ENCODE data around the gene DPP7. TPM values are rescaled to one million over a fixed set of nuclear protein-coding genes. Genes with fewer than 3 reads are reported as not detected.

Gene DPP7
- total and polyA plus RNA-seq, 2 of the 4 experiments (the other 2 are of a cell fraction) = 14.9 to 76.4 TPM

DNA sequence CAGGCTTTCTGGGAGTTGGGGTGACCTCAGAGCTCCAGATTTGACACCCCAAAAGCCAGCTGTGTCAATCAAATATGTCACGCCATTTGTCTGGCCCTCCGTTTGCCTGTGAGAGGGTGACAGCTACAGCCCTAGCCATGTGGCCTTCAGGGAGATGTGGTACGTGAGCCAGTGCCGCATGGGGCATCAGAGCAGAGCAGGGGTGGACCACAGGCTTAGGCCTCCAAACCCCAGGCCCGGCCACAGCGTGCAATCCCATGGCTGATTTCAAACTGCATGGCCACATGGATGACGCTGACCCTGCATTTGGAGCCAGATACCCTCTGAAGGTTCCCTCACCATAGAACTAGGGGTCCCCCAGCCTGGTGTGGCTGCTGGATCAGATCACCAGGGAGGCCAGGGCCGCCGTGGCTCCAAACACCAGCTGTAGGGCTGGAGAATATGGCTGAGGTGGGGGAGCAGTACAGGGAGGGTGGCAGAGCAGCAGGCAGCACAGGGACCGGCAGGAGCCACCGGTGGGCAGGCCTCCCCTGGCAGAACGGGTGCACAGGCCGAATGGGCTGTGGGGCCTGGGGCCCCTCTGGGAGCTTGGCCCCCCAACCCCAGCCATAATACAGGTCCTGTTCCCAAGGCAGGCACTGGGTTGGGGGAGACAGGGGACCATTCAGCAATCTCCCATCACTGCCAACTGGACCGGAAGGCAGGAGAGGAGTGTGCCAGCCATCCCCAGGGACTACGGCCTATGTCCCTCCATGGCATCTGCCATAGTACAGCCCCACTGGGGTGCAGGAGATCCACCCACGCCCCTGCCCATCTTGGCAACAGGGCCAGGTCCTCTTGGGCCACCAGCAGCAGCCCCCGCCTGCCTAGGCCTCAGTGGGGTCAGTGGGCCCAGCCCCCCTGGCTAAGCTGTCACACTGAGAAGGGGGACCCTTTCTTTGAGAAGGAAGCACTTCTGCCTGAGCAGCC is 45.7 kb downstream of the DPP7 start:
- no peak overlapping the region for H3K4me2 ChIP-seq (ENCODE audit: low read depth, low read length)
- H3K36me3 ChIP-seq (ENCODE audit: control insufficient read depth, insufficient read depth, low read length) = no peaks in the 10 kb centered on the region
- no peak overlapping the region for H2BK120ac ChIP-seq (ENCODE audit: low read depth, low read length)
- H3K4me3 ChIP-seq (ENCODE audit: insufficient read depth, low read depth, low read length) = no peak overlapping the region
- no peak overlapping the region for H3K27ac ChIP-seq (ENCODE audit: insufficient read depth, low read length)
- peak overlapping the region; percentile 9 for H2AK9ac ChIP-seq (replicated peaks; ENCODE audit: low read depth, low read length, poor library complexity)
- no peak overlapping the region for H4K5ac ChIP-seq (ENCODE audit: low read depth, low read length)
- H2BK5ac ChIP-seq (ENCODE audit: low read depth, low read length, poor library complexity, severe bottlenecking) = no peak overlapping the region
- no peak overlapping the region for H2AK5ac ChIP-seq (ENCODE audit: low read depth, low read length)
- no peak overlapping the region for H4K91ac ChIP-seq (ENCODE audit: insufficient read depth, low read depth, low read length)
- H4K20me1 ChIP-seq (ENCODE audit: insufficient read depth, low read length) = no peaks in the 10 kb centered on the region
- DNase-seq = no peak
- intact Hi-C loops (cut with micrococcal nuclease) = no loop called here
- dilution Hi-C loops (cut with HindIII; ENCODE audit: low sequenced_read_pairs, unreplicated experiment) = no loop called here
- BruUV-seq (replicated peaks) = no TSS peak
- H3K9me3 ChIP-seq (ENCODE audit: control insufficient read depth, insufficient read depth, low read length) = no peaks in the 10 kb centered on the region
- no peaks in the 10 kb centered on the region; the same call in 1 of the 2 replicates for H3K27me3 ChIP-seq (ENCODE audit: control insufficient read depth, insufficient read depth, low read length)
- no peak overlapping the region for H3K18ac ChIP-seq (ENCODE audit: low read depth, low read length)
- peaks cover 2 to 11% of the 10 kb centered on the region in 2 experiments for H3K79me1 ChIP-seq (ENCODE audit: low read depth in 1 of 2, low read length in 2 of 2)
- H3K4ac ChIP-seq (ENCODE audit: low read depth, low read length) = no peak overlapping the region
- peaks cover 3% of the 10 kb centered on the region; the same call in 1 of the 2 replicates for H3K4me1 ChIP-seq (ENCODE audit: control insufficient read depth, insufficient read depth, low read length)
- H3K56ac ChIP-seq (ENCODE audit: extremely low read depth, insufficient read depth, low read length) = no peak overlapping the region
- in situ Hi-C loops (cut with MboI; ENCODE audit: low sequenced_read_pairs) = no loop called here
- CTCF ChIA-PET = interaction anchor here (1.6 kb wide), 1 partner anchor 22 kb away, joined by 5 read pairs; the partner anchor contains the start of gene NPDC1
- no peak overlapping the region for H2BK15ac ChIP-seq (ENCODE audit: low read depth, low read length)
- no peak overlapping the region for H3K9ac ChIP-seq (ENCODE audit: low read depth, low read length)
- no peak overlapping the region for H4K8ac ChIP-seq (ENCODE audit: low read depth in 2 of 2, low read length in 2 of 2)
- POLR2A ChIA-PET (ENCODE audit: unreplicated experiment) = no interaction called here
- no peak overlapping the region for H2AFZ ChIP-seq (replicated peaks; ENCODE audit: low read length, poor library complexity)
- no peak overlapping the region for H2BK20ac ChIP-seq (ENCODE audit: low read depth, low read length)
- no peak overlapping the region for H3K14ac ChIP-seq (replicated peaks; ENCODE audit: low read depth, low read length)
- WGBS, 2 experiments (ENCODE audit: extremely low coverage in 2 of 2, insufficient read length in 1 of 2) = 98% methylated on average over 6 of the region's 17 CpGs; no CpG with 5 or more reads in 1 of the 2 experiments
- H3K23ac ChIP-seq (ENCODE audit: low read depth, low read length) = no peak overlapping the region
- no peaks in the 10 kb centered on the region for H3K9me1 ChIP-seq (ENCODE audit: insufficient read depth, low read length)
- no peak for ATAC-seq (ENCODE audit: low read depth)
- TF ChIP-seq, protein P1, sequence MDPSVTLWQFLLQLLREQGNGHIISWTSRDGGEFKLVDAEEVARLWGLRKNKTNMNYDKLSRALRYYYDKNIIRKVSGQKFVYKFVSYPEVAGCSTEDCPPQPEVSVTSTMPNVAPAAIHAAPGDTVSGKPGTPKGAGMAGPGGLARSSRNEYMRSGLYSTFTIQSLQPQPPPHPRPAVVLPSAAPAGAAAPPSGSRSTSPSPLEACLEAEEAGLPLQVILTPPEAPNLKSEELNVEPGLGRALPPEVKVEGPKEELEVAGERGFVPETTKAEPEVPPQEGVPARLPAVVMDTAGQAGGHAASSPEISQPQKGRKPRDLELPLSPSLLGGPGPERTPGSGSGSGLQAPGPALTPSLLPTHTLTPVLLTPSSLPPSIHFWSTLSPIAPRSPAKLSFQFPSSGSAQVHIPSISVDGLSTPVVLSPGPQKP (IDR thresholded peaks at IDR 0.05; ENCODE audit: borderline replicate concordance, low read depth, low read length) = no peak
- TF ChIP-seq, protein P2, sequence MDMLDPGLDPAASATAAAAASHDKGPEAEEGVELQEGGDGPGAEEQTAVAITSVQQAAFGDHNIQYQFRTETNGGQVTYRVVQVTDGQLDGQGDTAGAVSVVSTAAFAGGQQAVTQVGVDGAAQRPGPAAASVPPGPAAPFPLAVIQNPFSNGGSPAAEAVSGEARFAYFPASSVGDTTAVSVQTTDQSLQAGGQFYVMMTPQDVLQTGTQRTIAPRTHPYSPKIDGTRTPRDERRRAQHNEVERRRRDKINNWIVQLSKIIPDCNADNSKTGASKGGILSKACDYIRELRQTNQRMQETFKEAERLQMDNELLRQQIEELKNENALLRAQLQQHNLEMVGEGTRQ (IDR thresholded peaks at IDR 0.05; ENCODE audit: low read depth, low read length) = no peak
- TF ChIP-seq RFX5 (IDR thresholded peaks at IDR 0.05; ENCODE audit: low read depth, low read length) (no peak), RCOR1 (IDR thresholded peaks at IDR 0.05; ENCODE audit: insufficient replicate concordance, low read length) (no peak), POLR2A (IDR thresholded peaks at IDR 0.05; ENCODE audit: low read depth, low read length) (no peak), CEBPB (IDR thresholded peaks at IDR 0.05; ENCODE audit: low read depth, low read length) (no peak), MAZ (IDR thresholded peaks at IDR 0.05; ENCODE audit: borderline replicate concordance, low read depth, low read length) (no peak), BHLHE40 (IDR thresholded peaks at IDR 0.05; ENCODE audit: low read depth, low read length) (no peak), MXI1 (IDR thresholded peaks at IDR 0.05; ENCODE audit: borderline replicate concordance, low read depth, low read length) (no peak), MAFK (IDR thresholded peaks at IDR 0.05; ENCODE audit: low read depth, low read length) (no peak), NFE2L2 (IDR thresholded peaks at IDR 0.05; ENCODE audit: low read depth, low read length) (no peak), RAD21 (IDR thresholded peaks at IDR 0.05; ENCODE audit: low read length) (no peak), FOS (IDR thresholded peaks at IDR 0.05; ENCODE audit: low read depth, low read length) (no peak), SMC3 (IDR thresholded peaks at IDR 0.05; ENCODE audit: low read depth, low read length) (no peak), CHD1 (IDR thresholded peaks at IDR 0.05; ENCODE audit: low read depth, low read length) (no peak)

Data from IMR-90 (cell line).